Measurements from ENCODE around the gene NHERF2.
"Not testable (repeated sequence)": the region's sequence is repeated elsewhere in the genome, so short reads cannot be mapped to it uniquely, and the experiment has no call there.

DNA sequence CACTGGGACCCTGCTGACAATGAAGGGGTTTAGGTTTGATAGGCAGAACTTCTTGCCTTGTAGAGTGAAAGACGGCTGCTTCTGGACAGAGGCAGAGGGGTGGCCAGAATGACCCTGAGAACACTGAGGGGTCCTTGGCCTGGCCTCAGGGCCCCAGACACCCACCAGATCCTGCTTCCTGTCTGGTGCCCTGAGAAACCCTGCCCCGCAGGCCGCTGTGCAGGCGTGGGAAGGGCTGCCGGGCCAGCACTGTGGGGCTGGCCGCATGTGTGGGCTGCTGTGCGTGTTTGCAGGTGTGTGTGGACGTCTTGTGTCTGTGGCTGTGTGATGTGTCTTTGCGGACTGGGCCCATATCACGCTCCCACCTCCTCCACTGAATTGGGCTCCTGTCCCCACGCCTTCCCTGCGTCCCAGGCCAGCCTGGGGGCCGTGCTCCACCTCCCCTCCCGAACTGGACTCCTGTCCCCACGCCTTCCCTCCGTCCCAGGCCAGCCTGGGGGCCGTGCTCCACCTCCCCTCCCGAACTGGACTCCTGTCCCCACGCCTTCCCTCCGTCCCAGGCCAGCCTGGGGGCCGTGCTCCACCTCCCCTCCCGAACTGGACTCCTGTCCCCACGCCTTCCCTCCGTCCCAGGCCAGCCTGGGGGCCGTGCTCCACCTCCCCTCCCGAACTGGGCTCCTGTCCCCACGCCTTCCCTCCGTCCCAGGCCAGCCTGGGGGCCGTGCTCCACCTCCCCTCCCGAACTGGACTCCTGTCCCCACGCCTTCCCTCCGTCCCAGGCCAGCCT is 7.4 kb downstream of the NHERF2 start:
- TF ChIP-seq, protein P1, sequence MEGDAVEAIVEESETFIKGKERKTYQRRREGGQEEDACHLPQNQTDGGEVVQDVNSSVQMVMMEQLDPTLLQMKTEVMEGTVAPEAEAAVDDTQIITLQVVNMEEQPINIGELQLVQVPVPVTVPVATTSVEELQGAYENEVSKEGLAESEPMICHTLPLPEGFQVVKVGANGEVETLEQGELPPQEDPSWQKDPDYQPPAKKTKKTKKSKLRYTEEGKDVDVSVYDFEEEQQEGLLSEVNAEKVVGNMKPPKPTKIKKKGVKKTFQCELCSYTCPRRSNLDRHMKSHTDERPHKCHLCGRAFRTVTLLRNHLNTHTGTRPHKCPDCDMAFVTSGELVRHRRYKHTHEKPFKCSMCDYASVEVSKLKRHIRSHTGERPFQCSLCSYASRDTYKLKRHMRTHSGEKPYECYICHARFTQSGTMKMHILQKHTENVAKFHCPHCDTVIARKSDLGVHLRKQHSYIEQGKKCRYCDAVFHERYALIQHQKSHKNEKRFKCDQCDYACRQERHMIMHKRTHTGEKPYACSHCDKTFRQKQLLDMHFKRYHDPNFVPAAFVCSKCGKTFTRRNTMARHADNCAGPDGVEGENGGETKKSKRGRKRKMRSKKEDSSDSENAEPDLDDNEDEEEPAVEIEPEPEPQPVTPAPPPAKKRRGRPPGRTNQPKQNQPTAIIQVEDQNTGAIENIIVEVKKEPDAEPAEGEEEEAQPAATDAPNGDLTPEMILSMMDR (IDR thresholded peaks at IDR 0.05) = not testable (repeated sequence)
- TF ChIP-seq POLR2A (IDR thresholded peaks at IDR 0.05) = not testable (repeated sequence)
